ENCODE data around the gene KIF12. TPM values are rescaled to one million over a fixed set of nuclear protein-coding genes. Genes with fewer than 3 reads are reported as not detected.

Gene KIF12
- total and polyA plus RNA-seq, 2 of the 13 experiments (the other 11 are each of a cell fraction or from before 2014, with no cell fraction given), result 1.8 to 12.5 TPM

DNA sequence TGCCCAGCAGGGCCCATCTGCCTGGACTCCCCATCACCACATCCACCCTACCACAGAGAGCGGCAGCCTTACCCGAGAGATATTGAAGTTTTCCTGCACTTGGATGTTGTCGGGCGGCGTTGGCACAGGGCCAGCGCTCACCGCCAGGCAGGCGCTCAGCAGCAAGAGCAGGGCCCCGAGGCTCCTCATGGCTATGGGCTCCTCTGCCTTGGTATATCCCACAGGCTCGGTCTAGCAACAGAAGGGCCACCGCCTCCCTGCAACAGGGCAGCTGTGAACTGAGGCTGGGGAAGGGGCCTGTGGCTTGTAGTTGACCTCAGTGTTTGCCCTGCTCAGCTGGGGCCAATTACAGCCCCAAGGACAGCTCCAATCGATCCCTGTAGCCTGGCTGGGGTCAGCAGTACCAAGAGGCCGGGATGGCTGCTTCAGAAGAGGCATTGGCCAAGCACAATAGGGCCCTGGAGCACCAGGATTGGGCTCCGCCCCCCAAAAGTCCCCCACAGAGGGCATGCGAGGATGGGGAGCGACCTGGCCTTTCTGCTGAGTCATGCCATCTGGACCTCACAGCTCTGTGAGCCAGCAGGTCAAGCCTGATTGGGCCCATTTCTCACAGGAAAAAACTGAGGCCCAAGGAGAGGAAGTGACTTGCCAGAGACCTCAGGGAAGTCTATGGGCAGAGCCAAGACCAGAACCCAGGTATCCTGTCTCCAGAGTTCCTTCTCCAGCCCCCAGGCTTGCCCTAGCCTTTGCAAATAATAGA lies 20.9 kb downstream of the KIF12 start, which contains the start of gene AMBP (continued):
- TF ChIP-seq SAFB2 (CRISPR knock-in tag; IDR thresholded peaks at IDR 0.05; ENCODE audit: borderline replicate concordance, low read depth) (no peak; the same call in 1 of the 2 replicates), ZSCAN12 (CRISPR knock-in tag; IDR thresholded peaks at IDR 0.05) (no peak), GATAD1 (CRISPR knock-in tag; IDR thresholded peaks at IDR 0.05) (peak; percentile 66; the same call in 1 of the 2 replicates), HES4 (CRISPR knock-in tag; IDR thresholded peaks at IDR 0.05; ENCODE audit: borderline replicate concordance) (peak; percentile 90), ZNF644 (CRISPR knock-in tag; IDR thresholded peaks at IDR 0.05; ENCODE audit: low read depth) (peak; percentile 90), ZNF660 (CRISPR knock-in tag; IDR thresholded peaks at IDR 0.05; ENCODE audit: borderline replicate concordance, low read depth) (no peak; the same call in 1 of the 2 replicates), TAF1 (CRISPR knock-in tag; IDR thresholded peaks at IDR 0.05) (peak; percentile 96), MZF1 (CRISPR knock-in tag; IDR thresholded peaks at IDR 0.05; ENCODE audit: borderline replicate concordance) (no peak), ZNF382 (CRISPR knock-in tag; IDR thresholded peaks at IDR 0.05; ENCODE audit: borderline replicate concordance) (no peak), KMT2B (CRISPR knock-in tag; IDR thresholded peaks at IDR 0.05) (peak; percentile 50; the same call in 1 of the 2 replicates), KLF6 (CRISPR knock-in tag; IDR thresholded peaks at IDR 0.05) (peak; percentile 93), CEBPG (CRISPR knock-in tag; IDR thresholded peaks at IDR 0.05) (peak; percentile 75), CCDC6 (CRISPR knock-in tag; IDR thresholded peaks at IDR 0.05) (peak; percentile 92), IRX3 (CRISPR knock-in tag; IDR thresholded peaks at IDR 0.05; ENCODE audit: borderline replicate concordance, low read depth) (peak; percentile 72), ZMYM2 (CRISPR knock-in tag; IDR thresholded peaks at IDR 0.05) (peak; percentile 84; the same call in 1 of the 2 replicates), ZNF160 (CRISPR knock-in tag; IDR thresholded peaks at IDR 0.05) (peak; percentile 91), ZNF337 (CRISPR knock-in tag; IDR thresholded peaks at IDR 0.05; ENCODE audit: borderline replicate concordance, low read depth) (peak; percentile 74; the same call in 1 of the 2 replicates), ZFAT (CRISPR knock-in tag; conservative IDR thresholded peaks at IDR 0.05) (no peak), MIER2 (CRISPR knock-in tag; IDR thresholded peaks at IDR 0.05) (peak; percentile 80), ZNF878 (CRISPR knock-in tag; IDR thresholded peaks at IDR 0.05) (peak; percentile 87; the same call in 1 of the 2 replicates), SRY (CRISPR knock-in tag; IDR thresholded peaks at IDR 0.05) (peak; percentile 74; the same call in 1 of the 2 replicates), KLF15 (CRISPR knock-in tag; IDR thresholded peaks at IDR 0.05; ENCODE audit: borderline replicate concordance) (peak; percentile 89; the same call in 1 of the 2 replicates), TOE1 (CRISPR knock-in tag; IDR thresholded peaks at IDR 0.05) (no peak), ZNF816 (CRISPR knock-in tag; IDR thresholded peaks at IDR 0.05; ENCODE audit: borderline replicate concordance) (peak; percentile 98), HOXA7 (CRISPR knock-in tag; IDR thresholded peaks at IDR 0.05) (no peak)
- TF ChIP-seq, protein P1, sequence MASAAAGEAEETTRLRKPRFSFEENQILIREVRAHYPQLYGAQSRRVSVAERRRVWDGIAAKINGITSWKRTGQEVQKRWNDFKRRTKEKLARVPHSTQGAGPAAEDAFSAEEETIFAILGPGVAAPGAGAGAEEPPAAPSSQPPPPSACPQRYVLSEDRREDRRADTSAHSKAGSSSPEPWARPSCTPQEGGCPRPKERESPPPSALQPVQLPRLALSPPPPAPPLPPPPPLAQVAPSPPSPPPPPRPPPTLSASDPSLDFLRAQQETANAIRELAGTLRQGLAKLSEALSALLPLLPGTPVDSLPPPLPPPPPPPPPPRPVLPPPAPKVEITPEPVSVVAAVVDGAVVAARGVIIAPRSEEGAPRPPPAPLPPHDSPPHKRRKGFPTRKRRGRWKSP (CRISPR knock-in tag; IDR thresholded peaks at IDR 0.05), result no peak
- TF ChIP-seq, protein P2, sequence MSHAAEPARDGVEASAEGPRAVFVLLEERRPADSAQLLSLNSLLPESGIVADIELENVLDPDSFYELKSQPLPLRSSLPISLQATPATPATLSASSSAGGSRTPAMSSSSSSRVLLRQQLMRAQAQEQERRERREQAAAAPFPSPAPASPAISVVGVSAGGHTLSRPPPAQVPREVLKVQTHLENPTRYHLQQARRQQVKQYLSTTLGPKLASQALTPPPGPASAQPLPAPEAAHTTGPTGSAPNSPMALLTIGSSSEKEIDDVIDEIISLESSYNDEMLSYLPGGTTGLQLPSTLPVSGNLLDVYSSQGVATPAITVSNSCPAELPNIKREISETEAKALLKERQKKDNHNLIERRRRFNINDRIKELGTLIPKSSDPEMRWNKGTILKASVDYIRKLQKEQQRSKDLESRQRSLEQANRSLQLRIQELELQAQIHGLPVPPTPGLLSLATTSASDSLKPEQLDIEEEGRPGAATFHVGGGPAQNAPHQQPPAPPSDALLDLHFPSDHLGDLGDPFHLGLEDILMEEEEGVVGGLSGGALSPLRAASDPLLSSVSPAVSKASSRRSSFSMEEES (CRISPR knock-in tag; IDR thresholded peaks at IDR 0.05), result no peak; the same call in 1 of the 2 replicates
- TF ChIP-seq, protein P3, sequence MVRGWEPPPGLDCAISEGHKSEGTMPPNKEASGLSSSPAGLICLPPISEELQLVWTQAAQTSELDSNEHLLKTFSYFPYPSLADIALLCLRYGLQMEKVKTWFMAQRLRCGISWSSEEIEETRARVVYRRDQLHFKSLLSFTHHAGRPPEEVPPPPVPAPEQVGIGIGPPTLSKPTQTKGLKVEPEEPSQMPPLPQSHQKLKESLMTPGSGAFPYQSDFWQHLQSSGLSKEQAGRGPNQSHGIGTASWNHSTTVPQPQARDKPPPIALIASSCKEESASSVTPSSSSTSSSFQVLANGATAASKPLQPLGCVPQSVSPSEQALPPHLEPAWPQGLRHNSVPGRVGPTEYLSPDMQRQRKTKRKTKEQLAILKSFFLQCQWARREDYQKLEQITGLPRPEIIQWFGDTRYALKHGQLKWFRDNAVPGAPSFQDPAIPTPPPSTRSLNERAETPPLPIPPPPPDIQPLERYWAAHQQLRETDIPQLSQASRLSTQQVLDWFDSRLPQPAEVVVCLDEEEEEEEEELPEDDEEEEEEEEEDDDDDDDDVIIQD (CRISPR knock-in tag; IDR thresholded peaks at IDR 0.05; ENCODE audit: low read depth), result 0 out of 2 replicates have a peak, but pooled peaks have one; percentile 25
